GM12892 (cell line): ENCODE data around the gene NFATC2.

ENCODE experiments used
- POLR2A ChIP-seq: IDR thresholded peaks from 2 replicates; pipeline ENCODE4 v1.6.1; 2011; ENCODE audit warnings: low read depth, low read length, control low read depth
- POLR2AphosphoS5 ChIP-seq: IDR thresholded peaks from 2 replicates; pipeline ENCODE4 v1.6.1; 2011; ENCODE audit warnings: low read depth, low read length, control low read depth
- TAF1 ChIP-seq: IDR thresholded peaks from 2 replicates; pipeline ENCODE4 v1.6.1; 2011; ENCODE audit warnings: low read depth, mild to moderate bottlenecking, control low read depth, low read length, borderline replicate concordance

GRCh38 chr20:51363813-51364212 is 178.7 kb downstream of the NFATC2 start:
- TF ChIP-seq POLR2AphosphoS5 (no peak), POLR2A (no peak), TAF1 (no peak)
